Heart right ventricle (tissue), 16 donors: ENCODE results near the gene NEK7. TPM values are rescaled to one million over a fixed set of nuclear protein-coding genes. Genes with fewer than 3 reads are reported as not detected.

Experiments
- ATAC-seq, 8 donors: fragments of 200-7000 bp; cut with Tn5 transposase; one replicate each; pipeline ENCODE4 v1.9.1; 2020; ENCODE audit warnings: mild to moderate bottlenecking in 8 of 8, moderate library complexity in 8 of 8, moderate number of reproducible peaks in 1 of 8
- DNase-seq, 2 donors: peaks; one replicate each; pipeline ENCODE4 v3.0.0-alpha.2; 2020
- H3K27ac ChIP-seq, 10 donors: fragments of 200-600 bp; sonication (generic) in 2 of 10; one replicate each; pipeline versions ENCODE4 v1.5.0 to v1.8.0; 2020 to 2022; ENCODE audit warnings: mild to moderate bottlenecking in 3 of 10
- H3K27me3 ChIP-seq, 7 donors: fragments of 200-600 bp; one replicate each; pipeline ENCODE4 v1.8.0; 2021 to 2022; ENCODE audit warnings: mild to moderate bottlenecking in 2 of 7
- H3K36me3 ChIP-seq, 9 donors: fragments of 200-600 bp; sonication (generic) in 1 of 9; one replicate each; pipeline versions ENCODE4 v1.5.0 to v1.8.0; 2020 to 2022; ENCODE audit warnings: mild to moderate bottlenecking in 2 of 9
- H3K4me1 ChIP-seq, 9 donors: fragments of 200-600 bp; sonication (generic) in 1 of 9; one replicate each; pipeline versions ENCODE4 v1.5.0 to v1.8.0; 2020 to 2022; ENCODE audit warnings: mild to moderate bottlenecking in 4 of 9
- H3K4me3 ChIP-seq, 10 donors: fragments of 200-600 bp; sonication (generic) in 2 of 10; one replicate each; pipeline versions ENCODE4 v1.5.0 to v1.8.0; 2020 to 2022; ENCODE audit warnings: mild to moderate bottlenecking in 7 of 10, moderate library complexity in 2 of 10
- H3K9me3 ChIP-seq, 11 donors: fragments of 200-600 bp in 10 of 11; sonication (generic) in 2 of 11; one replicate each; pipeline versions ENCODE4 v1.5.0 to v1.8.0; 2013 to 2022; ENCODE audit warnings: mild to moderate bottlenecking in 2 of 11, control low read depth in 1 of 11, moderate library complexity in 1 of 11
- CTCF ChIP-seq, 9 donors: fragments of 200-600 bp; sonication (generic) in 2 of 9; IDR thresholded peaks; one replicate each; pipeline versions ENCODE4 v1.5.0 to v1.8.0; 2021 to 2022; ENCODE audit warnings: antibody characterized with exemption in 9 of 9, mild to moderate bottlenecking in 5 of 9, moderate library complexity in 1 of 9
- WGBS, 2 donors: extraction: QIAGEN DNeasy Blood & Tissue Kit; methylation state at CpG; one replicate each; pipeline ENCODE4 v1.1.7; 2013; ENCODE audit warnings: inconsistent platforms in 1 of 2; 5-methylcytosine and 5-hydroxymethylcytosine counted together
- intact Hi-C, 10 donors: fragments of 100-400 bp; cut with DNase I; formaldehyde crosslinking; loops; one replicate each; pipeline versions ENCODE4 v1.11.1 to v1.14.2; 2022
- polyA plus RNA-seq, 2 donors: library from polyadenylated mRNA; stranded (reverse); fragments of 200-250 nt; gene quantifications; one replicate each; pipeline ENCODE4 v1.2.3, GENCODE V29; 2013
- total RNA-seq, 10 donors: library from RNA; stranded (reverse); fragmentation: NEBNext Ultra II Directional in 3 of 10; extraction: Animal tissue kit (Norgen Biotek cat#: 25700) in 3 of 10; gene quantifications; one replicate each; pipeline versions ENCODE4 v1.2.1 to v1.2.4, GENCODE V29; 2021 to 2023
- donor health status: Arrhythmogenic right ventricular cardiomyopathy.
- donor health status: ischemic (EF 13 %, LVEDD 7.1; RV severe dilation, severe dysfunction).
- donor health status: healthy with polysubstance abuse.
- donor health status: DM: no; HTN: yes; CAD: no.
- donor health status: DM: no; HTN: no; CAD: no.
- donor health status: ischemic (EF 25% LVEDD 6.9; RV normal size, moderate dysfunction).
- donor health status: ischemic (EF 25% LVEDD 5.7; RV mildly dilated, moderate dysfunction).
- donor health status: healthy.
- donor health status: DM: yes; HTN: yes; CAD: no.
- donor health status: Ischemic cardiomyopathy.
- donor health status: ischemic (EF 35%, LVEDD 5.7; RV mildly dilated, moderate dysfunction).
- donor health status: nonischemic (EF 11% LVEDD 7.7; RV severe dilation, severe dysfunction).
- donor health status: DM: yes; HTN: yes; CAD: no.
- donor health status: PGD.
- donor health status: ischemic (EF 29% LVEDD 5.4; RV normal size, mild dysfunction).
- donor health status: nonischemic (EF 23%, LVEDD 6.1; RV moderate dilation, normal function).

Gene NEK7
- total and polyA plus RNA-seq, 12 donors: 57.3 to 279 (median 207) TPM

GRCh38 chr1:198295971-198296370, 139.2 kb downstream of the NEK7 start:
- peak in 7 of 8 donors; percentile 38 to 97 (median 69) for ATAC-seq
- H3K4me3 ChIP-seq: no peak overlapping the region
- H3K36me3 ChIP-seq: peaks cover 0 to 75% (median 0%) of the 10 kb centered on the region in 9 donors
- DNase-seq: no peak
- peaks cover 0 to 16% (median 3%) of the 10 kb centered on the region in 9 donors for H3K4me1 ChIP-seq
- no peak overlapping the region for H3K27ac ChIP-seq
- TF ChIP-seq CTCF (IDR thresholded peaks at IDR 0.05): no peak
- WGBS, 2 donors: 57 to 66% methylated on average over 4 of the region's 4 CpGs
- intact Hi-C loops: loop anchor here in 2 of 10 donors (10.0 kb wide), 2 partner anchors 141 to 211 kb away; partner anchors contain the start of gene NEK7 (in 1 of the 2)
- H3K9me3 ChIP-seq: no peaks in the 10 kb centered on the region
- no peaks in the 10 kb centered on the region for H3K27me3 ChIP-seq

DNA sequence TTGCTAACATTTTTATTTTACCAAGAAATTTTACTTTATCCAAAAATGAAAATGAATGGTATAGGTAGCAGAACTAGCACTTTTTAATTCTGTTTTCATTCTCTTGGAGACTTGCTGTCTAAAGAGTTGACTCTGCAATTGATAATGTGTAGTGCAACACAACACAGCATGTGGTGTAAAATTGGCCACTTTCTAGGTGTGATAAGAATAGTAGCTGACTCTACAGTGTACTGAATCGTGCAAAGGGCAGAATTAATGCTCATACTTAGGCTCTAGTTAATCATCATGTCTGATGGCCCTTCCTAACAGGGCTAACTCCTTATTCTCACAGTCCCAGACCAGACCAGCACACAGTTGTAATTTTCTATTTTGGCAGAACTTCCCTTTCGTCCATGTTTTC, 140.5 kb downstream of the NEK7 start:
- Histone ChIP-seq H3K9me3 (no peaks in the 10 kb centered on the region), H3K27me3 (no peaks in the 10 kb centered on the region), H3K4me1 (peaks cover 0 to 15% (median 0%) of the 10 kb centered on the region in 9 donors), H3K36me3 (peaks cover 0 to 81% (median 0%) of the 10 kb centered on the region in 9 donors), H3K4me3 (no peak overlapping the region), H3K27ac (no peak overlapping the region)
- TF ChIP-seq CTCF (IDR thresholded peaks at IDR 0.05): no peak
- DNase-seq (no peak), ATAC-seq (peak in 3 of 8 donors; percentile 41 to 52 (median 49))
- intact Hi-C loops: loop anchor here in 2 of 10 donors (10.0 kb wide), 2 partner anchors 142 to 212 kb away; partner anchors contain the start of gene NEK7 (in 1 of the 2)
- WGBS, 2 donors: 78 to 83% methylated on average over 2 of the region's 2 CpGs

DNA sequence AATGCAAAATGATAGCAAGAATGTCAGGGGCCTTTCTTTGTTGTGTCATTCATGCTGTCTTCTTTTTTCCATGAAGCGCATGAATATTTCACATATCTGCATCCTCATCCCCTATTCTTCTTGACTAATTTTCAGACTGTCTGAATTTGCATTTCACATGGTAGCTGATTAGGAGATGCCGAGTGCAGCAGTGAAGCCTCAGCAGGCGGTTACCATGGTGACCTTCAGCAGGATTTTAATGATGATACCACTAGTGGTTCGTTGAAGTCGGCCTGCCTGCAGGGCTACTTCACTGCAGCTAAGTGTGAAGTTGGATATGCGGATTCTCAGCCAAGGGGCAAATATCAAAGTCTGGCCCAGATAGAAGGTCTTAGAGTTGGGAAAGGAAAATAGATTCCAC, 141.8 kb downstream of the NEK7 start:
- ATAC-seq (no peak), DNase-seq (no peak)
- Histone ChIP-seq H3K27ac (no peak overlapping the region), H3K9me3 (no peaks in the 10 kb centered on the region), H3K4me1 (peaks cover 0 to 15% (median 0%) of the 10 kb centered on the region in 9 donors), H3K27me3 (no peaks in the 10 kb centered on the region), H3K36me3 (peaks cover 0 to 71% (median 0%) of the 10 kb centered on the region in 9 donors), H3K4me3 (no peak overlapping the region)
- 79 to 88% methylated on average over 6 of the region's 6 CpGs for WGBS, 2 donors
- intact Hi-C loops: loop anchor here in 2 of 10 donors (10.0 kb wide), 2 partner anchors 144 to 214 kb away; partner anchors contain the start of gene NEK7 (in 1 of the 2)
- TF ChIP-seq CTCF (IDR thresholded peaks at IDR 0.05): no peak

DNA sequence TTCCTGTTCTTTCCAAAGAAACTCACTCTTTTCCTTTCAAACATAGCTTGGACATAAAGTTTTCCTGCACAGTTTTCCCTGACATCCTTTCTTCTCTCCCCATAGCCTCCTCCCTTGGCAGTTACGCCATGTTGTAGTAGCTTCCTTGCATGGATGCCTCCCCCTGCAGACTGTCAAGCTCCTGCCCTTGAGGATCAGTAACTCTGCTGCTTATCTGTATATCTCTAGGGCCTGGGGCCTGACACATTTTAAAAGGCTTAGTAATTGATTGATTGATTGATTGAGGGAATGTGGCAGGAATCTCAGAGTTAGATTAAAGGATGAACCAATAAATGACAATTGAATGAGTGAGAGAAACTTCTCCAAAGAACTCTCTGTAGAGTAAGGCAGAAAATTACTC, 143.7 kb downstream of the NEK7 start:
- H3K36me3 ChIP-seq: peaks cover 0 to 67% (median 0%) of the 10 kb centered on the region in 9 donors
- H3K9me3 ChIP-seq: no peaks in the 10 kb centered on the region
- H3K4me1 ChIP-seq: peaks cover 0 to 15% (median 0%) of the 10 kb centered on the region in 9 donors
- TF ChIP-seq CTCF (IDR thresholded peaks at IDR 0.05): no peak
- intact Hi-C loops: no loop called here
- no peaks in the 10 kb centered on the region for H3K27me3 ChIP-seq
- no peak for ATAC-seq
- no peak for DNase-seq
- H3K27ac ChIP-seq: no peak overlapping the region
- WGBS, 2 donors: 100% methylated on average over 1 of the region's 1 CpG
- no peak overlapping the region for H3K4me3 ChIP-seq
